GM19351 (cell line): Measurements from ENCODE around the gene MDK.
"Not testable (repeated sequence)": the region's sequence is repeated elsewhere in the genome, so short reads cannot be mapped to it uniquely, and the experiment has no call there.

Experiments used
- ATAC-seq: cut with Tn5 transposase; IDR thresholded peaks from one replicate; pipeline ENCODE4 v1.9.1; 2021; ENCODE audit warnings: mild to moderate bottlenecking, moderate library complexity; ENCODE audit not compliant: unreplicated experiment

The MDK gene

DNA sequence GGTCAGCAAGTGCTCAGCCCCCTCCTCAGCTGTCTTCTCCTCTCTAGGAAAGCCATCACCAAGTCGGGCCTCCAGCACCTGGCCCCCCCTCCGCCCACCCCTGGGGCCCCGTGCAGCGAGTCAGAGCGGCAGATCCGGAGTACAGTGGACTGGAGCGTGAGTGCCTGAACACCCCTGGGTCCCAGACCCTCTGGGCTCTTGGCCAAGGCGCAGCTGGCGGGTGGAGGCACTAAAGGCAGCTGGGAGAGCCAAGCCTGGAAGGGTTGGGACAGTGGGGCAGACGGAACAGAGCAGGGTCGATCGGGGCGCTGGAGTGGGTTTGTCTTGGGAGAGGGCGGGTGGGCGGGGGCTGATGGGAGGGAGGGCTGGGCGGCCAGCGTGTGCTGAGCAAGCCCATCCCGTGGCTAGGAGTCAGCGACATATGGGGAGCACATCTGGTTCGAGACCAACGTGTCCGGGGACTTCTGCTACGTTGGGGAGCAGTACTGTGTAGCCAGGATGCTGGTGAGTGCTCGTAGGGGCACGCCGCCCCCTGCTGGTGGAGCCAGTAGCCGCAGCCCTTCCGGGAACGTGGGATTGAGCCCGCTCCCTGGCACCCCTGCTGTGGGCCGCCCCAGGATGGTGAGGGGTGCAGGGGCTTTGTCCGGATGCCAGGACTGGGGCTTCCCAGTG, 14.1 kb upstream of the MDK start:
- ATAC-seq: peak; percentile 71

GRCh38 chr11:46367916-46368267, 13.6 kb upstream of the MDK start:
- ATAC-seq: no peak

- peak; percentile 77 for ATAC-seq
Measured at GRCh38 chr11:46369458-46370152, 11.9 kb upstream of the MDK start.

- ATAC-seq: no peak
Measured at GRCh38 chr11:46370253-46370652, 11.2 kb upstream of the MDK start.

- ATAC-seq: not testable (repeated sequence)
Measured at GRCh38 chr11:46371262-46371661, 10.2 kb upstream of the MDK start.

GRCh38 chr11:46372086-46372485, 9.4 kb upstream of the MDK start:
- no peak for ATAC-seq

DNA sequence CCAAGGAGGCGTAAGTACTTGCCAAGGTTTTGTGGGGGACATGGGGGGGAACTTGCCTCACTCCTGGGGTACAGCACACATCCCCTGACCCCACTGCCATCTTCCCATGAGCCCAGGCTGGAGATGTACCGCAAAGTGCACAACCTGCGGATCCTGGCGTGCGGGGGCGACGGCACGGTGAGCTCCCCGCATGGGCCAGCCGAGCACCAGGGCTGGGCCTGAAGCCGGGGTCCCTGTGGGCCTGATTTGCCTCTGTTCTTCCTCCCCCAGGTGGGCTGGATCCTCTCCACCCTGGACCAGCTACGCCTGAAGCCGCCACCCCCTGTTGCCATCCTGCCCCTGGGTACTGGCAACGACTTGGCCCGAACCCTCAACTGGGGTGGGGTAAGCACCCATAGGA, 9.0 kb upstream of the MDK start:
- ATAC-seq: not testable (repeated sequence)

DNA sequence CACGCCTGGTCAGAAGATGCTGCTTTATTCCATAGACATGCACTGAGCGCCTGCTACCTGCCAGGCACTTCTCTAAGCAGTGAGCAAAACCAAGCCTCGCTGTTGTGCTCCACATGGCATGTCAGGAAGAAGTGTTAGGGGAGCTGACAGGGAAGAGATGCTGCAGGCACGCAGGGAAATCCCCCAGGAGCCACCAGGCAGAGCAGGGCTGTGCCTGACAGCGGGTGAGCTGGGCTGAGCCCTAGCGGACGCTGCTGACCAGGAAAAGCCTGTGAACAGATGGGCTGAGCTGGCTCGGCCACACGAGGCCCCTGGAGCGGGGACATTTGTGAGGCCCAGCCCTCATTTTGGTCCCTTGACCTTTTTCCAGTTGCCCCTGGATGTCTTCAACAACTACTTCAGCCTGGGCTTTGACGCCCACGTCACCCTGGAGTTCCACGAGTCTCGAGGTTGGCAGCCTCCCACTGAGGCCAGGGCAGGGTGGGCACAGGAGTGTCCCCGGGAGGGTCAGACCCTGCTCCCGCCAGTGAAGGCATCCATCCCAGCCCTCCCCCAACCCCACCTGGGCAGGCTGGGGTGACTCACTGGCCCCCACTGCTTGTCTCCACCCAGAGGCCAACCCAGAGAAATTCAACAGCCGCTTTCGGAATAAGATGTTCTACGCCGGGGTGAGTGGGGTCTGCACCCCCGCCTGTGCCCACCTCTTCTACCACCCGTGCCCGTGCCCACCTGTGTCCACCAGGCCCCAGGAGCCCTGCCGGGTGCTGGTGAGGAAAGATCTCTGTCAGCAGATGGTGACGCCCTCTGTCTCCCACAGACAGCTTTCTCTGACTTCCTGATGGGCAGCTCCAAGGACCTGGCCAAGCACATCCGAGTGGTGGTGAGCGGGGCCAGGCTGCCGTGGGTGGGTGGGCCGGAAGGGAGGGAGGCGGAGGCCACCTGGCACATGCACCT, 7.4 kb upstream of the MDK start:
- no peak for ATAC-seq

- no peak for ATAC-seq
Measured at GRCh38 chr11:46374815-46375214, 6.7 kb upstream of the MDK start.

DNA sequence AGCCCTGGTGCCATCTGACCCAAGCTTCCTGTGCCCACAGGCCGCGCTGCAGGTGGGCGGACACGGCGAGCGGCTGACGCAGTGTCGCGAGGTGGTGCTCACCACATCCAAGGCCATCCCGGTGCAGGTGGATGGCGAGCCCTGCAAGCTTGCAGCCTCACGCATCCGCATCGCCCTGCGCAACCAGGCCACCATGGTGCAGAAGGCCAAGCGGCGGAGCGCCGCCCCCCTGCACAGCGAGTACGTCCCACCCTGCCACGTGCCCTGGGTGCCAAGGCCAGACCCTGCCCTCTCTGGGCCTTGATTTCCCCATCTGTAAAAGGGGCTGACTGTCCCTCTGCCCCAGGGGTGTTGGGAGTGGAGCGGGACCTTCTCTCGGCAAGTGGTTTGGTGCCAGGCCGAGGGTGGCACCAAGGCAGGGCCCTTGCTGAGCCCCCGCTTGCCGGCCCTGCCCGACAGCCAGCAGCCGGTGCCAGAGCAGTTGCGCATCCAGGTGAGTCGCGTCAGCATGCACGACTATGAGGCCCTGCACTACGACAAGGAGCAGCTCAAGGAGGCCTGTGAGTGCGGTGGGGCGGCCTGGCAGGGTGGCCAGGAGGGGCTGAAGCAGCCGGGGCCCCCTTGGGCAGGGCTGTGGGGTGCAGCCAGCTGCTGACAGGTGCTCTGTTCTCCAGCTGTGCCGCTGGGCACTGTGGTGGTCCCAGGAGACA, 5.9 kb upstream of the MDK start:
- ATAC-seq: no peak

DNA sequence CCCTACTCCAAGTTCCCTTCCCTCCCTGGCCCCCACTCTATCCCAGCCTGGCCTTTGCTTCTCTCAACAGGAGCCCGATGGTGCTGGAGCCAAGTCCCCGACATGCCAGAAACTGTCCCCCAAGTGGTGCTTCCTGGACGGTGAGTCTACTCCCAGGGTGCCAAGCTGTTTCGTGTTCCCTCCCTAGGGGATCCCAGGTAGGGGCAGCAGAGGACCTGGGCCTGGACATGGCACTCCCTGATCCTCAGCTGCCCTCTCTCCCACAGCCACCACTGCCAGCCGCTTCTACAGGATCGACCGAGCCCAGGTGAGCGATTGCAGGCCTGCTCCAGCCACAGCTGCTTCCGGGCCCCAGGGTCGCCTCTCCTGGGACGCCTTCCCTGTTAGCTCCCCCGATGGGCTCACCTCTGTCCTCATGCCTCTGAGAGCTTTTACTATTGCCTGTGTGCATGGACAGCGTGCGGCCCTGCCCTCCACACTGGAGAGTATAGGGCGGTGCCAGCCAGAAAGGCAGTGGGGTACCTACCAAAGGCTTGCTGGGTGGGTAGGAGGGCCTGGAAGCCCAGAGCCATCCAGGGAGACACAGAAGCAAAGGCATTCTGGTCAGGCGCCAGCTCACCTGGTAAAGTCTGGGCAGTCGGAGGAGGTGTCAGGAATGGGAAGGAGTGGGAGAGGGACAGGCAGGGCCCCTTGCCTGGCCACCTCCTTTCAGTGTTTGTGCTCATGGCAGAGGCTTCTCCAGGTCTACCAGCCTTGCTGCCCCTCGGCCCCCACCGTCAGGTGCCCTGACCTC, 5.0 kb upstream of the MDK start:
- ATAC-seq: no peak

DNA sequence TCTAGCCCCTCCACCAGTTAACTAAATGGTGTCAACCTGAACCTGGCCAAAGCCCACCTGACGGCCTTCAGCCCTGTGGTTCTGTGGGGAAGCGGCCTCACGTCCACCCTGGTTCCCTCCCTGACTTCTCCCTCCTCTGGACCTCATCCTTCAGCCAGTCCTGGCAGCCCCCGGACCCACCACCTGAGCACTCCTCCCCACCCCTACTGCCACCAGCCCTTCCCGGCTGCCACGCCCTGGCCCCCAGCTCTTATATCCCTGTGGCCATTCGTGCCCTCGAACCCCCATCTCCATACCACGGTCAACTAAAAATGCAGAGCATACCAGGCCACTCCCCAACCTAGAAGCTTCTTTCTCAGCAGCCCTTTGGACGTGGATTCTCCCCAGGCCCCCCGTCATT, 4.2 kb upstream of the MDK start:
- ATAC-seq: no peak

- no peak for ATAC-seq
Measured at GRCh38 chr11:46377831-46378230, 3.6 kb upstream of the MDK start.

DNA sequence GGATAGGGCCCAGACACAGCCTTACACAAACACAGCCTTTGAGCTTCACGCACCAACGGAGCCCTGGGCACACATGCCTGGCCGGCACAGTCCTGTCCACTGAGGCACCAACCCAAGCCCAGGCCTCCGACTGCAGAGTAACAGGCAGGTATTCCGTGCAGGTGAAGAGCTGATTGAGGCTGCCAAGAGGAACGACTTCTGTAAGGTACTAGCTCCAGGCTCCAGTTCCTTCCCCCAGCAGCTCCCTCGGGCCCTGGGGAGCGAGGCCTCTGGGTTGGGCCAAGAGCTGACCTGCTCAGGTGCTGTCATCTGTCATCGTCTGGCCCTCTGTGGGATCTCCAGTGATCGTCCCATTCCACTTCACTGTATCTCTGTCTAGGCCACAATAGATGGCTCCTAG, 3.2 kb upstream of the MDK start:
- ATAC-seq: no peak

GRCh38 chr11:46378811-46379481, 2.5 kb upstream of the MDK start:
- ATAC-seq: no peak

GRCh38 chr11:46379482-46380293, 1.8 kb upstream of the MDK start:
- ATAC-seq: not testable (repeated sequence)

DNA sequence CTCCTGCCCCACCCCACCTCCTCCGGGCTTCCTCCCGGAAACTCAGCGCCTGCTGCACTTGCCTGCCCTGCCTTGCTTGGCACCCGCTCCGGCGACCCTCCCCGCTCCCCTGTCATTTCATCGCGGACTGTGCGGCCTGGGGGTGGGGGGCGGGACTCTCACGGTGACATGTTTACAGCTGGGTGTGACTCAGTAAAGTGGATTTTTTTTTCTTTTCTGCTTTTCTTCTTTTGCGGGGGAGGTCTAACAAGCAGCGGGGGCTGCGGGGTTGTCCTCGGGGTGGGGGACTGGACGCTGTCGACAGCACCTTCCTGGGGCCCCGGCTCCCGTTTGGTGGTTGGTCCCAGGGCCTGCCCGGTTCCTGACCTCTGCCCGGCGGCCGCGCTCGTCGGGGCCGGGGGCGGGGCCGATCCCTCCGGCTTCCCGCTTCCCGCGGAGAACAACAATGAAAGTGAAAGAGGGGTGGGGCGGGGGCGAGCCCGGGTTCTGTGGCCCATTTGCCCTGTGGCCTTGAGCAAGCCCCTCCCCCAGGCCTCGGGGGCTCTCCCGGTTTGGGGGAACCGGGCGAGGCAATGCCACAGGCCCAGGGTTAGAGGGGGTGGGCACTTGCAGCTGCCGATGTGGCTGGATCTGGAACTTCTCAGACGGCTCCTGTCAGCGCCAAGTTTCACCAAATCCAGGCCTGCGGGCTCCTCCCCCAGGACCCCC, 975 bp upstream of the MDK start:
- ATAC-seq: peak; percentile 34
